Astrocyte (in vitro differentiated cells and primary cell): ENCODE measurements around the gene SYNM. TPM values are rescaled to one million over a fixed set of nuclear protein-coding genes. Genes with fewer than 3 reads are reported as not detected.

ENCODE experiments used
- DNase-seq: peaks from one replicate; pipeline ENCODE4 v3.0.0-alpha.2; 2010; ENCODE audit warnings: low read depth
- FAIRE-seq: peaks from 2 replicates; lab custom pipeline; 2011; peaks lifted over from hg19 to GRCh38; lab: Jason Lieb, UNC
- H2AFZ ChIP-seq: 2 replicates; pipeline ENCODE4 v1.6.0; 2012; ENCODE audit warnings: low read depth, low read length, inconsistent platforms
- H3K27ac ChIP-seq: 2 replicates; pipeline ENCODE4 v1.5.1; 2011; ENCODE audit warnings: low read depth, low read length, inconsistent platforms
- H3K27me3 ChIP-seq: 2 replicates; pipeline ENCODE4 v1.6.0; 2011; ENCODE audit warnings: low read length, inconsistent platforms; ENCODE audit not compliant: insufficient read depth
- H3K36me3 ChIP-seq: 2 replicates; pipeline ENCODE4 v1.5.1; 2011; ENCODE audit warnings: low read length, inconsistent platforms; ENCODE audit not compliant: insufficient read depth
- H3K4me1 ChIP-seq: 2 replicates; pipeline ENCODE4 v1.5.1; 2011; ENCODE audit warnings: low read length, inconsistent platforms; ENCODE audit not compliant: insufficient read depth
- H3K4me2 ChIP-seq: 2 replicates; pipeline ENCODE4 v1.6.0; 2012; ENCODE audit warnings: low read length, inconsistent platforms
- H3K4me3 ChIP-seq: 2 replicates; pipeline ENCODE4 v1.5.1; 2011; ENCODE audit warnings: low read depth, mild to moderate bottlenecking, low read length, inconsistent platforms; ENCODE audit not compliant: insufficient read depth
- H3K79me2 ChIP-seq: 2 replicates; pipeline ENCODE4 v1.6.0; 2012; ENCODE audit warnings: mild to moderate bottlenecking, low read length, inconsistent platforms; ENCODE audit not compliant: insufficient read depth
- H3K9ac ChIP-seq: 2 replicates; pipeline ENCODE4 v1.6.0; 2012; ENCODE audit warnings: mild to moderate bottlenecking, low read length, inconsistent platforms
- H3K9me3 ChIP-seq: 2 replicates; pipeline ENCODE4 v1.5.1; 2012; ENCODE audit warnings: low read depth, mild to moderate bottlenecking, low read length, inconsistent platforms; ENCODE audit not compliant: insufficient read depth
- H4K20me1 ChIP-seq: 2 replicates; pipeline ENCODE4 v1.6.0; 2012; ENCODE audit warnings: low read length, inconsistent platforms; ENCODE audit not compliant: insufficient read depth
- H3K27ac Mint-ChIP-seq: one replicate; pipeline ENCODE4 v1.8.0; 2021; ENCODE audit warnings: mild to moderate bottlenecking, mixed read lengths; ENCODE audit not compliant: unreplicated experiment
- H3K27me3 Mint-ChIP-seq: one replicate; pipeline ENCODE4 v1.8.0; 2021; ENCODE audit warnings: low read depth, mixed read lengths; ENCODE audit not compliant: unreplicated experiment
- H3K36me3 Mint-ChIP-seq: one replicate; pipeline ENCODE4 v1.8.0; 2021; ENCODE audit warnings: low read depth, mixed read lengths; ENCODE audit not compliant: unreplicated experiment
- H3K4me1 Mint-ChIP-seq: one replicate; pipeline ENCODE4 v1.8.0; 2021; ENCODE audit warnings: low read depth, mixed read lengths; ENCODE audit not compliant: unreplicated experiment
- H3K4me3 Mint-ChIP-seq: one replicate; pipeline ENCODE4 v1.8.0; 2021; ENCODE audit warnings: mild to moderate bottlenecking, moderate library complexity, mixed read lengths; ENCODE audit not compliant: unreplicated experiment
- H3K9me3 Mint-ChIP-seq: one replicate; pipeline ENCODE4 v1.8.0; 2021; ENCODE audit warnings: mild to moderate bottlenecking, mixed read lengths; ENCODE audit not compliant: unreplicated experiment
- EZH2 ChIP-seq: IDR thresholded peaks from 2 replicates; pipeline ENCODE4 v1.6.1; 2012; ENCODE audit warnings: mild to moderate bottlenecking, low read length, inconsistent platforms; ENCODE audit not compliant: insufficient read depth
- total RNA-seq: library from RNA; stranded (reverse); gene quantifications from 2 replicates; pipeline ENCODE4 v1.2.1, GENCODE V29; 2021
- TF ChIP-seq, protein P1 (sequence below): IDR thresholded peaks from 2 replicates; pipeline ENCODE4 v1.5.1; 2011; ENCODE audit warnings: low read depth, mild to moderate bottlenecking, inconsistent platforms, low read length, moderate library complexity; ENCODE audit not compliant: insufficient read depth

SYNM gene
- total RNA-seq, 1 donor from 2014 or later = 9.7 TPM

- H3K4me1 Mint-ChIP-seq = peaks cover 12% of the 10 kb centered on the region
- no peak overlapping the region for H2AFZ ChIP-seq
- H3K27ac Mint-ChIP-seq = no peak overlapping the region
- no peak overlapping the region for H3K27ac ChIP-seq
- no peaks in the 10 kb centered on the region for H3K9me3 ChIP-seq
- H3K4me2 ChIP-seq = no peak overlapping the region
- no peaks in the 10 kb centered on the region for H3K27me3 Mint-ChIP-seq
- peaks cover 36% of the 10 kb centered on the region for H3K36me3 Mint-ChIP-seq
- DNase-seq (no peak), FAIRE-seq (no peak)
- TF ChIP-seq EZH2 = no peak
- TF ChIP-seq, protein P1, sequence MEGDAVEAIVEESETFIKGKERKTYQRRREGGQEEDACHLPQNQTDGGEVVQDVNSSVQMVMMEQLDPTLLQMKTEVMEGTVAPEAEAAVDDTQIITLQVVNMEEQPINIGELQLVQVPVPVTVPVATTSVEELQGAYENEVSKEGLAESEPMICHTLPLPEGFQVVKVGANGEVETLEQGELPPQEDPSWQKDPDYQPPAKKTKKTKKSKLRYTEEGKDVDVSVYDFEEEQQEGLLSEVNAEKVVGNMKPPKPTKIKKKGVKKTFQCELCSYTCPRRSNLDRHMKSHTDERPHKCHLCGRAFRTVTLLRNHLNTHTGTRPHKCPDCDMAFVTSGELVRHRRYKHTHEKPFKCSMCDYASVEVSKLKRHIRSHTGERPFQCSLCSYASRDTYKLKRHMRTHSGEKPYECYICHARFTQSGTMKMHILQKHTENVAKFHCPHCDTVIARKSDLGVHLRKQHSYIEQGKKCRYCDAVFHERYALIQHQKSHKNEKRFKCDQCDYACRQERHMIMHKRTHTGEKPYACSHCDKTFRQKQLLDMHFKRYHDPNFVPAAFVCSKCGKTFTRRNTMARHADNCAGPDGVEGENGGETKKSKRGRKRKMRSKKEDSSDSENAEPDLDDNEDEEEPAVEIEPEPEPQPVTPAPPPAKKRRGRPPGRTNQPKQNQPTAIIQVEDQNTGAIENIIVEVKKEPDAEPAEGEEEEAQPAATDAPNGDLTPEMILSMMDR = no peak
- H3K27me3 ChIP-seq = no peaks in the 10 kb centered on the region
- H4K20me1 ChIP-seq = no peaks in the 10 kb centered on the region
- H3K9ac ChIP-seq = no peak overlapping the region
- H3K4me1 ChIP-seq = no peaks in the 10 kb centered on the region
- no peak overlapping the region for H3K4me3 Mint-ChIP-seq
- no peak overlapping the region for H3K4me3 ChIP-seq
- no peaks in the 10 kb centered on the region for H3K9me3 Mint-ChIP-seq
- H3K36me3 ChIP-seq = peaks cover 2% of the 10 kb centered on the region
- no peaks in the 10 kb centered on the region for H3K79me2 ChIP-seq
Measured at GRCh38 chr15:99114511-99115299, 9.8 kb downstream of the SYNM start.

DNA sequence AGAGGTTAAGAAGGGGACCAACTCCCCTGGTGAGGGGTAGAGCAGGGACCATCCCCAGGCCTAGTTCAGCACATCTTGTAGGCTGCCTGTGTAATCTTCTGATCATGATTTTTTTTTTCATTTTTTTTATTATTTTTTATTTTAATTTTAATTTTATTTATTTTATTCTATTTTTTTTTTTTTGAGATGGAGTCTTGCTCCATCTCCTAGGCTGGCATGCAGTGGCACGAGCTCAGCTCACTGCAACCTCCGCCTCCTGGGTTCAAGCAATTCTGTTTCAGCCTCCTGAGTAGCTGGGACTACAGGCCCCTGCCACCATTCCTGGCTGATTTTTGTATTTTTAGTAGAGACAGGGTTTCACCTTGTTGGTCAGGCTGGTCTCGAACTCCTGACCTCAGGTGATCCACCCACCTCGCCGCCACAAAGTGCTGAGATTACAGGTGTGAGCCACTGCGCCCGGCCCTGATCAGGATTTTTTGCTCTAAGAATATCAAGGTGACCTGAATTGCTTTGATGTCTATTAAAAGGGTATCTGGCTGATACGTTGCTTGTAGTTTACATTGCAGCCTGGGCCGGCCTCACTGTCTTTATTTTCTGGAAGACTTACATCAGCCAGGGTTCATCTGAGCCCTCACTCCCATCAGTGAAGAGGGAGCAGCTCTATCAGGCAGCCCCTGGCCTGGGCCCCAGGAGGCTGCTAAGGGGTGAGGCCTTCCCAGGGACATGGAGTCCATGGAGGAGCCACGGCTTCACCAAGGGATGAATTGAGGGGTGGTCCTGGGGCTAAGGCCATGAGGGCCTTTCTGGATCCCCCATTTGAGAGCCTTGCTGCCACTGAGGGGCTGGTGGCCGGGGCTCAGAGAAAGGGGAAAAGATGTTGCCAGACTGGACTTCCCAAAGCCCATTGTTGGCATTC is 10.7 kb downstream of the SYNM start:
- no peak overlapping the region for H3K27ac Mint-ChIP-seq
- H3K27me3 Mint-ChIP-seq = no peaks in the 10 kb centered on the region
- Histone ChIP-seq H3K4me1 (no peaks in the 10 kb centered on the region), H3K27me3 (no peaks in the 10 kb centered on the region), H3K9ac (no peak overlapping the region), H3K4me2 (no peak overlapping the region), H2AFZ (no peak overlapping the region), H3K36me3 (peaks cover 2% of the 10 kb centered on the region), H3K4me3 (no peak overlapping the region), H3K9me3 (no peaks in the 10 kb centered on the region), H3K27ac (no peak overlapping the region), H4K20me1 (no peaks in the 10 kb centered on the region), H3K79me2 (no peaks in the 10 kb centered on the region)
- FAIRE-seq (no peak), DNase-seq (no peak)
- peaks cover 38% of the 10 kb centered on the region for H3K36me3 Mint-ChIP-seq
- peaks cover 12% of the 10 kb centered on the region for H3K4me1 Mint-ChIP-seq
- TF ChIP-seq, protein P1 = no peak
- no peak for TF ChIP-seq EZH2
- no peaks in the 10 kb centered on the region for H3K9me3 Mint-ChIP-seq
- no peak overlapping the region for H3K4me3 Mint-ChIP-seq
